HAP-1 (cell line): ENCODE data around the gene PCDHB6.
"Not testable (repeated sequence)": the region's sequence is repeated elsewhere in the genome, so short reads cannot be mapped to it uniquely, and the experiment has no call there.

Experiments used
- DNase-seq, 2 experiments: peaks; one replicate each; pipeline ENCODE4 v3.0.0-alpha.2; 2016 to 2020; ENCODE audit warnings: low spot score in 2 of 2
- H3K27me3 ChIP-seq: fragments of 250-450 bp; sonication (Bioruptor Pico); 2 replicates; pipeline ENCODE4 v1.5.1; 2020; ENCODE audit warnings: low read depth, mild to moderate bottlenecking, moderate library complexity
- H3K36me3 ChIP-seq: fragments of 250-450 bp; sonication (Bioruptor Pico); replicated peaks from 2 replicates; pipeline ENCODE4 v1.5.1; 2020; ENCODE audit warnings: mild to moderate bottlenecking
- H3K4me1 ChIP-seq: fragments of 250-450 bp; sonication (Bioruptor Pico); 2 replicates; pipeline ENCODE4 v1.5.1; 2020; ENCODE audit warnings: mild to moderate bottlenecking
- H3K4me3 ChIP-seq: fragments of 250-450 bp; sonication (Bioruptor Pico); 2 replicates; pipeline ENCODE4 v1.5.1; 2020; ENCODE audit warnings: mild to moderate bottlenecking, moderate library complexity
- H3K9me3 ChIP-seq: fragments of 250-450 bp; sonication (Bioruptor Pico); 2 replicates; pipeline ENCODE4 v1.5.1; 2020; ENCODE audit warnings: mild to moderate bottlenecking, moderate library complexity
- in situ Hi-C: fragments of 300-500 bp; cut with MboI; formaldehyde crosslinking; loops from 3 replicates; pipeline ENCODE4 v1.14.3; 2020; ENCODE audit warnings: low sequenced_read_pairs, inconsistent platforms, mixed read lengths

PCDHB6 gene

DNA sequence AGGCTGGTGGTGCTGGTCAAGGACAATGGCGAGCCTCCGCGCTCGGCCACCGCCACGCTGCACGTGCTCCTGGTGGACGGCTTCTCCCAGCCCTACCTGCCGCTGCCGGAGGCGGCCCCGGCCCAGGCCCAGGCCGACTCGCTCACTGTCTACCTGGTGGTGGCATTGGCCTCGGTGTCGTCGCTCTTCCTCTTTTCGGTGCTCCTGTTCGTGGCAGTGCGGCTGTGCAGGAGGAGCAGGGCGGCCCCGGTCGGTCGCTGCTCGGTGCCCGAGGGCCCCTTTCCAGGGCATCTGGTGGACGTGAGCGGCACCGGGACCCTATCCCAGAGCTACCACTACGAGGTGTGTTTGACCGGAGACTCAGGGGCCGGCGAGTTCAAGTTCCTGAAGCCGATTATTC, 12.5 kb upstream of the PCDHB6 start:
- H3K36me3 ChIP-seq, in situ Hi-C loops, H3K9me3 ChIP-seq, DNase-seq, H3K4me3 ChIP-seq, H3K27me3 ChIP-seq, H3K4me1 ChIP-seq: not testable (repeated sequence)

DNA sequence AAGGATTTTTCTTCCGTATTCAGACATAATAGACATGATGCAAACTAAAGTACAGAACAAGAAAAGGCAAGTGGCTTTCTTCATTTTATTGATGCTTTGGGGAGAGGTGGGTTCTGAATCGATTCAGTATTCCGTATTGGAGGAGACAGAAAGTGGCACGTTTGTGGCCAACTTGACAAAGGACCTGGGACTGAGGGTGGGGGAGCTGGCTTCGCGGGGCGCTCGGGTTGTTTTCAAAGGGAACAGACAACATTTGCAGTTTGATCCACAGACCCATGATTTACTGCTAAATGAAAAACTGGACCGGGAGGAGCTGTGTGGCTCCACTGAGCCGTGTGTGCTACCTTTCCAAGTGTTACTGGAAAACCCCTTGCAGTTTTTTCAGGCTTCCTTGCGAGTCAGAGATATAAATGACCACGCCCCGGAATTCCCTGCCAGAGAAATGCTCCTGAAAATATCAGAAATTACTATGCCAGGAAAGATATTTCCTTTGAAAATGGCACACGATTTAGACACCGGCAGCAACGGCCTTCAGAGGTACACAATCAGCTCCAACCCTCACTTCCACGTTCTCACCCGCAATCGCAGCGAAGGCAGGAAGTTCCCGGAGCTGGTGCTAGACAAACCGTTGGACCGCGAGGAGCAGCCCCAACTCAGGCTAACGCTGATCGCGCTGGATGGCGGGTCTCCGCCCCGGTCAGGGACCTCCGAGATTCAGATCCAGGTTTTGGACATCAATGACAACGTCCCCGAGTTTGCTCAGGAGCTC, 551 bp downstream of the PCDHB6 start:
- in situ Hi-C loops: no loop called here
- Histone ChIP-seq H3K4me1 (no peaks in the 10 kb centered on the region), H3K27me3 (0 out of 2 replicates have a peak, but pooled peaks cover 5% of the 10 kb centered on the region), H3K36me3 (no peaks in the 10 kb centered on the region), H3K9me3 (no peaks in the 10 kb centered on the region), H3K4me3 (no peak overlapping the region)
- DNase-seq: no peak

DNA sequence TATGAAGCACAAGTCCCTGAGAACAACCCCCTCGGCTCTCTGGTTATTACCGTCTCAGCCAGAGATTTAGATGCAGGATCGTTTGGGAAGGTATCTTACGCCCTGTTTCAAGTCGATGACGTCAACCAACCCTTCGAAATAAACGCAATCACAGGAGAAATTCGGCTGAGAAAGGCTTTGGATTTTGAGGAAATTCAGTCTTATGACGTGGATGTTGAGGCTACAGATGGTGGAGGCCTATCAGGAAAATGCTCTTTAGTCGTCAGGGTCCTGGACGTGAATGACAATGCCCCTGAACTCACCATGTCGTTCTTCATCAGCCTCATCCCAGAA, 1.1 kb downstream of the PCDHB6 start:
- in situ Hi-C loops: no loop called here
- Histone ChIP-seq H3K9me3 (no peaks in the 10 kb centered on the region), H3K27me3 (0 out of 2 replicates have a peak, but pooled peaks cover 5% of the 10 kb centered on the region), H3K4me3 (no peak overlapping the region), H3K36me3 (no peaks in the 10 kb centered on the region), H3K4me1 (no peaks in the 10 kb centered on the region)
- DNase-seq: no peak

GRCh38 chr5:141151632-141152031, 1.8 kb downstream of the PCDHB6 start:
- DNase-seq, in situ Hi-C loops, H3K27me3 ChIP-seq, H3K4me1 ChIP-seq, H3K4me3 ChIP-seq, H3K9me3 ChIP-seq, H3K36me3 ChIP-seq: not testable (repeated sequence)

DNA sequence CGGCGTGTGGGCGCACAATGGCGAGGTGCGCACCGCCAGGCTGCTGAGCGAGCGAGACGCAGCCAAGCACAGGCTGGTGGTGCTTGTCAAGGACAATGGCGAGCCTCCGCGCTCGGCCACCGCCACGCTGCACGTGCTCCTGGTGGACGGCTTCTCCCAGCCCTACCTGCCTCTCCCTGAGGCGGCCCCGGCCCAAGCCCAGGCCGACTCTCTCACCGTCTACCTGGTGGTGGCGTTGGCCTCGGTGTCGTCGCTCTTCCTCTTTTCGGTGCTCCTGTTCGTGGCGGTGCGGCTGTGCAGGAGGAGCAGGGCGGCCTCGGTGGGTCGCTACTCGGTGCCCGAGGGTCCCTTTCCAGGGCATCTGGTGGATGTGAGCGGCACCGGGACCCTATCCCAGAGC, 2.2 kb downstream of the PCDHB6 start:
- H3K27me3 ChIP-seq, H3K4me1 ChIP-seq, DNase-seq, H3K9me3 ChIP-seq, H3K4me3 ChIP-seq, H3K36me3 ChIP-seq, in situ Hi-C loops: not testable (repeated sequence)

- Histone ChIP-seq H3K4me1 (no peaks in the 10 kb centered on the region), H3K27me3 (no peaks in the 10 kb centered on the region), H3K9me3 (no peaks in the 10 kb centered on the region), H3K36me3 (no peaks in the 10 kb centered on the region), H3K4me3 (no peak overlapping the region)
- in situ Hi-C loops: no loop called here
- DNase-seq: peak in 1 of 2 experiments; percentile 18
Measured at GRCh38 chr5:141155540-141156374, 5.9 kb downstream of the PCDHB6 start.

DNA sequence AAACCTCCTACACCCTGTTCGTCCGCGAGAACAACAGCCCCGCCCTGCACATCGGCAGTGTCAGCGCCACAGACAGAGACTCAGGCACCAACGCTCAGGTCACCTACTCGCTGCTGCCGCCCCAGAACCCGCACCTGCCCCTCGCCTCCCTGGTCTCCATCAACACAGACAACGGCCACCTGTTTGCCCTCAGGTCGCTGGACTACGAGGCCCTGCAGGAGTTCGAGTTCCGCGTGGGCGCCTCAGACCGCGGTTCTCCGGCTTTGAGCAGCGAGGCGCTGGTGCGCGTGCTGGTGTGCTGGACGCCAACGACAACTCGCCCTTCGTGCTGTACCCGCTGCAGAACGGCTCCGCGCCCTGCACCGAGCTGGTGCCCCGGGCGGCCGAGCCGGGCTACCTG, 7.5 kb downstream of the PCDHB6 start:
- DNase-seq, H3K4me3 ChIP-seq, H3K9me3 ChIP-seq, in situ Hi-C loops, H3K4me1 ChIP-seq, H3K27me3 ChIP-seq, H3K36me3 ChIP-seq: not testable (repeated sequence)

GRCh38 chr5:141157901-141158300, 8.0 kb downstream of the PCDHB6 start:
- DNase-seq, in situ Hi-C loops: not testable (repeated sequence)

GRCh38 chr5:141172381-141173204, 22.7 kb downstream of the PCDHB6 start, which contains the start of gene PCDHB7:
Gene PCDHB7, plus strand, starts transcription at chr5:141172644. Its CDS starts 192 bp downstream, at chr5:141172836.
- H3K9me3 ChIP-seq: no peaks in the 10 kb centered on the region
- no peaks in the 10 kb centered on the region for H3K4me1 ChIP-seq
- no peaks in the 10 kb centered on the region for H3K36me3 ChIP-seq
- in situ Hi-C loops: no loop called here
- DNase-seq: peak; percentile 32 to 65
- no peak within 1 kb of the TSS for H3K4me3 ChIP-seq
- no peaks in the 10 kb centered on the region for H3K27me3 ChIP-seq

More at GRCh38 chr5:141157901-141158300, 8.0 kb downstream of the PCDHB6 start:
- not testable (repeated sequence) for H3K36me3 ChIP-seq, H3K4me3 ChIP-seq, H3K27me3 ChIP-seq, H3K4me1 ChIP-seq, H3K9me3 ChIP-seq

- H3K4me1 ChIP-seq, DNase-seq, H3K27me3 ChIP-seq, H3K36me3 ChIP-seq, H3K4me3 ChIP-seq, H3K9me3 ChIP-seq, in situ Hi-C loops: not testable (repeated sequence)
Measured at GRCh38 chr5:141174291-141175104, 24.6 kb downstream of the PCDHB6 start.

DNA sequence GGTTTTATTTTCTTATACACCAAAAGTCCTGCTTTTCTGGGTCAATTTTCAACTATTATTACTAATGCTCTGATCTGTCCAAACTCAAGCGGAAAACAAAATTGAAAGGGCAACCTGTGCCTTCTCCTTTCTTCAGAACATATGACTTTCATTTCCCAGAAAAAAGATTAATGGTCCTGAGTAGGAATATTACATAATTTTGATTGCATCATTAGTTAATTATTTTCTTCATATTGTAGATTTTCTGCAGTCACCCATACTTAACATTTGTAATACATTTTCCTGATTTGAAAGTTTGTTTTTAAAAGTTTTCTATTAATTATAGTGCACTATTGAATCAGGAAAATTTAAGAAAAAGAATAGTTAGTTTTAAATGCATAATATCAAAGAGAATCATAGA, 26.1 kb downstream of the PCDHB6 start:
- no peaks in the 10 kb centered on the region for H3K36me3 ChIP-seq
- in situ Hi-C loops: no loop called here
- DNase-seq: no peak
- H3K9me3 ChIP-seq: no peaks in the 10 kb centered on the region
- no peaks in the 10 kb centered on the region for H3K27me3 ChIP-seq
- no peaks in the 10 kb centered on the region for H3K4me1 ChIP-seq
- H3K4me3 ChIP-seq: no peak overlapping the region

- in situ Hi-C loops, H3K27me3 ChIP-seq, H3K4me1 ChIP-seq, H3K36me3 ChIP-seq, H3K9me3 ChIP-seq: not testable (repeated sequence)
- peak within 1 kb of the TSS; percentile 13; the same call in 1 of the 2 replicates for H3K4me3 ChIP-seq
- peak; percentile 8 to 26 for DNase-seq
Measured at GRCh38 chr5:141177577-141178191, 27.8 kb downstream of the PCDHB6 start, which contains the start of gene PCDHB8. Gene PCDHB8, plus strand, starts transcription at chr5:141177790. Its CDS starts 245 bp downstream, at chr5:141178035.

- in situ Hi-C loops, DNase-seq, H3K4me1 ChIP-seq: not testable (repeated sequence)
Measured at GRCh38 chr5:141179371-141179770, 29.5 kb downstream of the PCDHB6 start.

More at GRCh38 chr5:141179371-141179770, 29.5 kb downstream of the PCDHB6 start:
- not testable (repeated sequence) for H3K9me3 ChIP-seq, H3K36me3 ChIP-seq, H3K4me3 ChIP-seq, H3K27me3 ChIP-seq
